GM12801 (cell line): Measurements from ENCODE around the gene GNG13.

Experiments used
- TF ChIP-seq, protein P1 (sequence below): IDR thresholded peaks from one replicate; pipeline ENCODE4 v1.5.1; 2011; ENCODE audit warnings: control low read depth; ENCODE audit not compliant: insufficient read length; ENCODE audit errors: extremely low read depth

The GNG13 gene

GRCh38 chr16:775236-775796, 25.2 kb downstream of the GNG13 start:
- TF ChIP-seq, protein P1, sequence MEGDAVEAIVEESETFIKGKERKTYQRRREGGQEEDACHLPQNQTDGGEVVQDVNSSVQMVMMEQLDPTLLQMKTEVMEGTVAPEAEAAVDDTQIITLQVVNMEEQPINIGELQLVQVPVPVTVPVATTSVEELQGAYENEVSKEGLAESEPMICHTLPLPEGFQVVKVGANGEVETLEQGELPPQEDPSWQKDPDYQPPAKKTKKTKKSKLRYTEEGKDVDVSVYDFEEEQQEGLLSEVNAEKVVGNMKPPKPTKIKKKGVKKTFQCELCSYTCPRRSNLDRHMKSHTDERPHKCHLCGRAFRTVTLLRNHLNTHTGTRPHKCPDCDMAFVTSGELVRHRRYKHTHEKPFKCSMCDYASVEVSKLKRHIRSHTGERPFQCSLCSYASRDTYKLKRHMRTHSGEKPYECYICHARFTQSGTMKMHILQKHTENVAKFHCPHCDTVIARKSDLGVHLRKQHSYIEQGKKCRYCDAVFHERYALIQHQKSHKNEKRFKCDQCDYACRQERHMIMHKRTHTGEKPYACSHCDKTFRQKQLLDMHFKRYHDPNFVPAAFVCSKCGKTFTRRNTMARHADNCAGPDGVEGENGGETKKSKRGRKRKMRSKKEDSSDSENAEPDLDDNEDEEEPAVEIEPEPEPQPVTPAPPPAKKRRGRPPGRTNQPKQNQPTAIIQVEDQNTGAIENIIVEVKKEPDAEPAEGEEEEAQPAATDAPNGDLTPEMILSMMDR = no peak

GRCh38 chr16:774086-775001, 26.2 kb downstream of the GNG13 start:
- TF ChIP-seq, protein P1 = no peak

DNA sequence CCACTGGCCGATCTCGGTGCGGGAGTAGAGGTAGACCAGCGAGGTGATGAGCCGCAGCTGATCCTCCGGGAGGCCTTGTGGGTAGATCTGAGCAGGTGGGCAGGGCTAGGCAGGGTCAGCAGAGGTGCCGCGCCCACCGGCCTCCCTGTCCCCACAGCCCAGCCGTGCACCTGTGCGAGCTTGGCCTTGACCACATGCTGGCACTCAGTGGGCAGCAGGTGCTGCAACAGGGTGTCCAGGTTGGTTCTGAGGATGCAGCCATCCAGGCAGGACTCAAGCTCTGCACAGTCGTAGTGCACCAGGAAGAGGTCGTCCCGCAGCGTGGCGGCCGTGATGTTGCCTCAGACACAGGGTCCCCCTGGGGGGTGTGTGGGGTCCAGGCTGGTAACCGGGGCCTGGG, 27.6 kb downstream of the GNG13 start:
- TF ChIP-seq, protein P1 = no peak

DNA sequence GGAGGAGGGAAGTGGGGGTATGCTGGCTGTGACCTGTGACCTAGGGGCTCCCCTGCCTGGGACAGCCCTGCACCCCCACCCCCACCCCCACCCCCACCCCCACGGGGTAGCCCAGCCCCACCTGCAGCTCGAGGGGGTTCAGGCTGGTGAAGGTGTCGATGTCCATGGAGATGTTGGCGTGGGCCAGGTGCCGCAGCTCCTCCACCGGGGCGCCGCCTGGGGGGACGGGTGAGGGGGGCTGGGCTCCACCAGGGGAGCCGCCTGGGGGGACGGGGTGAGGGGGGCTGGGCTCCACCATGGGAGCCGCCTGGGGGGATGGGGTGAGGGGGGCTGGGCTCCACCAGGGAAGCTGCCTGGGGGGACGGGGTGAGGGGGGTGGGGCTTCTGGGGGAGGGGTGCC, 30.1 kb downstream of the GNG13 start:
- TF ChIP-seq, protein P1 = no peak

- TF ChIP-seq, protein P1 = no peak
Measured at GRCh38 chr16:769934-770333, 30.6 kb downstream of the GNG13 start.

GRCh38 chr16:769184-769784, 31.2 kb downstream of the GNG13 start:
- TF ChIP-seq, protein P1 = no peak

DNA sequence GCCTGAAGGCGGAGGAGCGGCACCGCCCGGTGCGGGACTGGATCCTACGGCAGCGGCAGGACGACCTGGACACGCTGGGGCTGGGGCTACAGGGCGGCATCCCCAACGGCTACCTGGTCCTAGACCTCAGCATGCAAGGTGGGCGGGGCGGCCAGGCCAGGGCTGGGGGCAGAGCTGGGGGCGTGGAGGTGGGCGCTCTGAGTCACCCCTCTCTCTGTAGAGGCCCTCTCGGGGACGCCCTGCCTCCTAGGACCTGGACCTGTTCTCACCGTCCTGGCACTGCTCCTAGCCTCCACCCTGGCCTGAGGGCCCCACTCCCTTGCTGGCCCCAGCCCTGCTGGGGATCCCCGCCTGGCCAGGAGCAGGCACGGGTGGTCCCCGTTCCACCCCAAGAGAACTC, 32.1 kb downstream of the GNG13 start:
- TF ChIP-seq, protein P1 = no peak
